GF-D8 (cell line): Measurements from ENCODE around the gene METTL16.

Source experiments
- DNase-seq: peaks from one replicate; lab custom pipeline; 2025; lab: John Stamatoyannopoulos, UW

METTL16 gene

GRCh38 chr17:2414446-2415064 lies 97.1 kb downstream of the METTL16 start:
- DNase-seq, result no peak

GRCh38 chr17:2412561-2413021 lies 99.1 kb downstream of the METTL16 start:
- DNase-seq, result no peak

- DNase-seq, result no peak
Measured at GRCh38 chr17:2410951-2411350, 100.7 kb downstream of the METTL16 start.

GRCh38 chr17:2406903-2407790 lies 104.5 kb downstream of the METTL16 start:
- no peak for DNase-seq

- DNase-seq, result no peak
Measured at GRCh38 chr17:2406271-2406902, 105.3 kb downstream of the METTL16 start.

GRCh38 chr17:2405247-2405926 lies 106.3 kb downstream of the METTL16 start:
- no peak for DNase-seq

- DNase-seq, result no peak
Measured at GRCh38 chr17:2403044-2403443, 108.6 kb downstream of the METTL16 start.

GRCh38 chr17:2402544-2402943 lies 109.1 kb downstream of the METTL16 start:
- DNase-seq, result no peak

GRCh38 chr17:2401426-2402221 lies 110.1 kb downstream of the METTL16 start:
- peak; percentile 86 for DNase-seq

- peak; percentile 79 for DNase-seq
Measured at GRCh38 chr17:2400877-2401425, 110.7 kb downstream of the METTL16 start, which contains the start of gene MNT. Gene MNT, minus strand, starts transcription at chr17:2401060. Its CDS starts 348 bp downstream, at chr17:2400712.

GRCh38 chr17:2400474-2400866 lies 111.2 kb downstream of the METTL16 start:
- DNase-seq, result peak; percentile 8

GRCh38 chr17:2399572-2400473 lies 111.9 kb downstream of the METTL16 start:
- peak; percentile 64 for DNase-seq

- peak; percentile 1 for DNase-seq
Measured at GRCh38 chr17:2398655-2399571, 112.8 kb downstream of the METTL16 start.

- DNase-seq, result no peak
Measured at GRCh38 chr17:2398182-2398581, 113.5 kb downstream of the METTL16 start.

- DNase-seq, result no peak
Measured at GRCh38 chr17:2397247-2398171, 114.2 kb downstream of the METTL16 start.

- DNase-seq, result peak; percentile 77
Measured at GRCh38 chr17:2396568-2397246, 115.0 kb downstream of the METTL16 start.

- no peak for DNase-seq
Measured at GRCh38 chr17:2396192-2396567, 115.5 kb downstream of the METTL16 start.
